Nephron progenitor cell (in vitro differentiated cells): ENCODE data around the gene TBX3.
"Not testable (repeated sequence)": the region's sequence is repeated elsewhere in the genome, so short reads cannot be mapped to it uniquely, and the experiment has no call there.

ENCODE experiments used
- DNase-seq: peaks from one replicate; pipeline ENCODE4 v3.0.0; 2021
- H3K27ac Mint-ChIP-seq: 2 replicates; pipeline ENCODE4 v1.8.0; 2021; ENCODE audit warnings: mild to moderate bottlenecking, moderate library complexity, mixed read lengths
- H3K27me3 Mint-ChIP-seq: 2 replicates; pipeline ENCODE4 v1.8.0; 2021; ENCODE audit warnings: mild to moderate bottlenecking, low read depth, mixed read lengths; ENCODE audit not compliant: poor library complexity
- H3K36me3 Mint-ChIP-seq: 2 replicates; pipeline ENCODE4 v1.8.0; 2021; ENCODE audit warnings: low read depth, mixed read lengths
- H3K4me1 Mint-ChIP-seq: 2 replicates; pipeline ENCODE4 v1.8.0; 2021; ENCODE audit warnings: mixed read lengths
- H3K4me3 Mint-ChIP-seq: 2 replicates; pipeline ENCODE4 v1.8.0; 2021; ENCODE audit warnings: mild to moderate bottlenecking, moderate library complexity, mixed read lengths
- H3K9me3 Mint-ChIP-seq: 2 replicates; pipeline ENCODE4 v1.8.0; 2021; ENCODE audit warnings: mild to moderate bottlenecking, moderate library complexity, mixed read lengths
- CTCF ChIP-seq: fragments of 200-600 bp; sonication (generic); IDR thresholded peaks from 2 replicates; pipeline ENCODE4 v1.5.0; 2021; ENCODE audit warnings: antibody characterized with exemption

Gene TBX3

GRCh38 chr12:114713466-114714215 lies 29.7 kb upstream of the TBX3 start:
- H3K36me3 Mint-ChIP-seq, result no peaks in the 10 kb centered on the region
- H3K27me3 Mint-ChIP-seq, result peaks cover 75% of the 10 kb centered on the region
- no peak overlapping the region for H3K27ac Mint-ChIP-seq
- peaks cover 37% of the 10 kb centered on the region for H3K4me1 Mint-ChIP-seq
- no peak for DNase-seq
- H3K4me3 Mint-ChIP-seq, result no peak overlapping the region
- TF ChIP-seq CTCF, result no peak
- peaks cover 16% of the 10 kb centered on the region for H3K9me3 Mint-ChIP-seq

- Mint-ChIP-seq H3K4me3 (no peak overlapping the region), H3K27ac (no peak overlapping the region), H3K36me3 (no peaks in the 10 kb centered on the region), H3K4me1 (peaks cover 24% of the 10 kb centered on the region), H3K9me3 (peaks cover 18% of the 10 kb centered on the region), H3K27me3 (peaks cover 70% of the 10 kb centered on the region)
- DNase-seq, result no peak
- TF ChIP-seq CTCF, result no peak
Observed at GRCh38 chr12:114711689-114712152, 27.7 kb upstream of the TBX3 start.

GRCh38 chr12:114710151-114710550 lies 26.2 kb upstream of the TBX3 start:
- no peak for TF ChIP-seq CTCF
- H3K4me3 Mint-ChIP-seq, result peak overlapping the region; percentile 7

DNA sequence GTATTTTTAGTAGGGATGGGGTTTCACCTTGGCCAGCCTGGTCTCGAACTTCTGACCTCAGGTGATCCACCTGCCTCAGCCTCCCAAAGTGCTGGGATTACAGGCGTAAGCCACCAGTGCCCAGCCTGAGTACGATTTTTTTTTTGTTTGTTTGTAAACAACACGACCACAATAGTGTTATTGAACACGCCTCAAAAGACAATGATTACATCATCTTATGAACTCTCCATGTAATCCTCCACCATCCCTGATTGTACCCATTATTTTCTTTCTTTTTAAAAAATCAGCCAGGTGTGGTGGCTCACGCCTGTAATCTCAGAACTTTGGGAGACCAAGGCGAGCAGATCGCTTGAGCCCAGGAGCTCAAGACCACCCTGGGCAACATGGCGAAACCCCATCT lies 25.1 kb upstream of the TBX3 start:
- H3K27ac Mint-ChIP-seq, result no peak overlapping the region
- no peak for DNase-seq
- H3K4me1 Mint-ChIP-seq, result peaks cover 26% of the 10 kb centered on the region
- no peak overlapping the region for H3K4me3 Mint-ChIP-seq
- H3K36me3 Mint-ChIP-seq, result no peaks in the 10 kb centered on the region
- H3K27me3 Mint-ChIP-seq, result peaks cover 78% of the 10 kb centered on the region
- H3K9me3 Mint-ChIP-seq, result peaks cover 13% of the 10 kb centered on the region
- no peak for TF ChIP-seq CTCF

More at GRCh38 chr12:114710151-114710550, 26.2 kb upstream of the TBX3 start:
- Mint-ChIP-seq H3K27ac (peak overlapping the region; percentile 20), H3K27me3 (peaks cover 78% of the 10 kb centered on the region), H3K9me3 (peaks cover 18% of the 10 kb centered on the region), H3K36me3 (no peaks in the 10 kb centered on the region), H3K4me1 (peaks cover 24% of the 10 kb centered on the region)
- no peak for DNase-seq

GRCh38 chr12:114708598-114708997 lies 24.6 kb upstream of the TBX3 start:
- H3K9me3 Mint-ChIP-seq, DNase-seq, H3K27ac Mint-ChIP-seq, H3K36me3 Mint-ChIP-seq, H3K4me3 Mint-ChIP-seq: not testable (repeated sequence)
- H3K4me1 Mint-ChIP-seq, result peaks cover 31% of the 10 kb centered on the region
- peaks cover 83% of the 10 kb centered on the region for H3K27me3 Mint-ChIP-seq

GRCh38 chr12:114704096-114704495 lies 20.1 kb upstream of the TBX3 start:
- H3K4me1 Mint-ChIP-seq, result peaks cover 32% of the 10 kb centered on the region
- H3K27ac Mint-ChIP-seq, result no peak overlapping the region
- peaks cover 3% of the 10 kb centered on the region for H3K9me3 Mint-ChIP-seq
- H3K36me3 Mint-ChIP-seq, result no peaks in the 10 kb centered on the region
- no peak for DNase-seq
- H3K27me3 Mint-ChIP-seq, result peaks cover 92% of the 10 kb centered on the region
- H3K4me3 Mint-ChIP-seq, result peak overlapping the region; percentile 36
- no peak for TF ChIP-seq CTCF
